DMS153 treated with DMSO at 0.1 percent for 48 hours (cell line): ENCODE results near the gene TFDP1.

ENCODE experiments used
- DNase-seq: peaks from one replicate; lab custom pipeline; 2025; ENCODE audit not compliant: unreplicated experiment; lab: John Stamatoyannopoulos, UW

The TFDP1 gene

GRCh38 chr13:113597391-113598080 lies 13.0 kb downstream of the TFDP1 start:
- no peak for DNase-seq

- no peak for DNase-seq
Observed at GRCh38 chr13:113598081-113598410, 13.5 kb downstream of the TFDP1 start.

GRCh38 chr13:113598481-113598880 lies 13.9 kb downstream of the TFDP1 start:
- no peak for DNase-seq

- no peak for DNase-seq
Observed at GRCh38 chr13:113599391-113599790, 14.8 kb downstream of the TFDP1 start.

GRCh38 chr13:113601166-113602070 lies 16.9 kb downstream of the TFDP1 start:
- DNase-seq, result no peak

GRCh38 chr13:113602291-113602988 lies 17.9 kb downstream of the TFDP1 start:
- no peak for DNase-seq

- DNase-seq, result no peak
Observed at GRCh38 chr13:113603116-113603710, 18.7 kb downstream of the TFDP1 start.

GRCh38 chr13:113604186-113604585 lies 19.6 kb downstream of the TFDP1 start:
- DNase-seq, result no peak

- DNase-seq, result no peak
Observed at GRCh38 chr13:113605461-113605860, 20.9 kb downstream of the TFDP1 start.

- DNase-seq, result no peak
Observed at GRCh38 chr13:113605866-113606438, 21.4 kb downstream of the TFDP1 start.

- DNase-seq, result no peak
Observed at GRCh38 chr13:113607056-113607888, 22.7 kb downstream of the TFDP1 start.

- no peak for DNase-seq
Observed at GRCh38 chr13:113607889-113608635, 23.5 kb downstream of the TFDP1 start.

- DNase-seq, result no peak
Observed at GRCh38 chr13:113608967-113609533, 24.5 kb downstream of the TFDP1 start.

- DNase-seq, result no peak
Observed at GRCh38 chr13:113609616-113610015, 25.1 kb downstream of the TFDP1 start.

- DNase-seq, result no peak
Observed at GRCh38 chr13:113610266-113610665, 25.7 kb downstream of the TFDP1 start.

GRCh38 chr13:113611996-113612395 lies 27.4 kb downstream of the TFDP1 start:
- DNase-seq, result no peak

GRCh38 chr13:113612607-113613006 lies 28.1 kb downstream of the TFDP1 start:
- DNase-seq, result no peak

GRCh38 chr13:113613789-113614379 lies 29.3 kb downstream of the TFDP1 start:
- no peak for DNase-seq
